ENCODE results near the gene KNDC1. TPM values are rescaled to one million over a fixed set of nuclear protein-coding genes. Genes with fewer than 3 reads are reported as not detected.
A peak's percentile ranks its signal among the peaks of the same experiment; 100 is the strongest.

KNDC1 gene
- total RNA-seq, 4 donors from 2014 or later = 0.19 to 0.59 (median 0.39) TPM

GRCh38 chr10:133139551-133140065 is 20.4 kb upstream of the KNDC1 start:
- intact Hi-C loops (cut with DNase I; ENCODE audit: low total_unique reads) = no loop called here
- WGBS, 2 donors = 14 to 45% methylated on average over 11 to 17 of the region's 17 CpGs
- DNase-seq (ENCODE audit: low spot score in 2 of 2) = no peak
- no peak for TF ChIP-seq POLR2A (IDR thresholded peaks at IDR 0.05)
- no peak for TF ChIP-seq CTCF (IDR thresholded peaks at IDR 0.05)
- no peak overlapping the region for H3K4me3 ChIP-seq (ENCODE audit: low read depth, poor library complexity, severe bottlenecking)

GRCh38 chr10:133140417-133141143 is 19.4 kb upstream of the KNDC1 start:
- peak in 1 of 2 donors; percentile 48 for DNase-seq (ENCODE audit: low spot score in 2 of 2)
- WGBS, 2 donors = 70 to 82% methylated on average over 24 to 26 of the region's 26 CpGs
- TF ChIP-seq CTCF (IDR thresholded peaks at IDR 0.05) (no peak), POLR2A (IDR thresholded peaks at IDR 0.05) (no peak)
- intact Hi-C loops (cut with DNase I; ENCODE audit: low total_unique reads) = no loop called here
- no peak overlapping the region for H3K4me3 ChIP-seq (ENCODE audit: low read depth, poor library complexity, severe bottlenecking)

GRCh38 chr10:133141144-133141957 is 18.7 kb upstream of the KNDC1 start:
- no peak overlapping the region for H3K4me3 ChIP-seq (ENCODE audit: low read depth, poor library complexity, severe bottlenecking)
- intact Hi-C loops (cut with DNase I; ENCODE audit: low total_unique reads) = no loop called here
- no peak for DNase-seq (ENCODE audit: low spot score in 2 of 2)
- TF ChIP-seq POLR2A (IDR thresholded peaks at IDR 0.05) = no peak
- no peak for TF ChIP-seq CTCF (IDR thresholded peaks at IDR 0.05)
- WGBS, 2 donors = 71 to 72% methylated on average over 22 to 24 of the region's 28 CpGs

GRCh38 chr10:133141958-133142340 is 18.1 kb upstream of the KNDC1 start:
- WGBS, 2 donors = 72 to 73% methylated on average over 27 of the region's 27 CpGs
- no peak overlapping the region for H3K4me3 ChIP-seq (ENCODE audit: low read depth, poor library complexity, severe bottlenecking)
- DNase-seq (ENCODE audit: low spot score in 2 of 2) = no peak
- intact Hi-C loops (cut with DNase I; ENCODE audit: low total_unique reads) = no loop called here
- TF ChIP-seq POLR2A (IDR thresholded peaks at IDR 0.05) (no peak), CTCF (IDR thresholded peaks at IDR 0.05) (no peak)

- H3K4me3 ChIP-seq (ENCODE audit: low read depth, poor library complexity, severe bottlenecking) = no peak overlapping the region
- no peak for DNase-seq (ENCODE audit: low spot score in 2 of 2)
- intact Hi-C loops (cut with DNase I; ENCODE audit: low total_unique reads) = no loop called here
- TF ChIP-seq CTCF (IDR thresholded peaks at IDR 0.05) (no peak), POLR2A (IDR thresholded peaks at IDR 0.05) (no peak)
- 81 to 86% methylated on average over 24 of the region's 24 CpGs for WGBS, 2 donors
Observed at GRCh38 chr10:133142523-133143199, 17.4 kb upstream of the KNDC1 start.
